K562 treated with DMSO at 1 percent for 24 hours (cell line): ENCODE measurements around the gene TEX47. TPM values are rescaled to one million over a fixed set of nuclear protein-coding genes. Genes with fewer than 3 reads are reported as not detected.

Experiments used
- total RNA-seq: library from RNA; unstranded; fragments of 300-600 nt; gene quantifications from 2 replicates; pipeline ENCODE4 v1.2.3, GENCODE V29; 2022; ENCODE audit warnings: low read depth; ENCODE audit not compliant: insufficient read depth

Gene TEX47
- total RNA-seq, result not detected in 2 replicates

GRCh38 chr7:88795553-88795952 lies at the start of gene TEX47:
TSS of gene TEX47 (minus strand) at chr7:88795737. CDS start at chr7:88794942, 795 bp downstream.

GRCh38 chr7:88759230-88760135 lies 36.1 kb downstream of the TEX47 start, which contains the start of gene ZNF804B:
TSS of gene ZNF804B (plus strand) at chr7:88759700. CDS start at chr7:88759977, 277 bp downstream.

Other genes starting within 250 kb of the TEX47 start
- 0.24 TPM in 1 of 2 replicates, not detected in the other for gene ZNF804B, start 36.0 kb downstream of the TEX47 start, total RNA-seq